Thyroid gland (tissue), 4 donors: ENCODE measurements around the gene ASXL1. TPM values are rescaled to one million over a fixed set of nuclear protein-coding genes. Genes with fewer than 3 reads are reported as not detected.

Experiments used
- DNase-seq, 2 donors: peaks; one replicate each; pipeline ENCODE4 v3.0.0-alpha.2; 2019
- H3K27ac ChIP-seq, 3 donors: fragments of 200-600 bp; sonication (generic); 1 replicate in 2 of 3; 2 replicates in 1 of 3; pipeline ENCODE4 v1.5.1; 2016 to 2019; ENCODE audit warnings: mild to moderate bottlenecking in 1 of 3, moderate library complexity in 1 of 3
- H3K27me3 ChIP-seq: fragments of 200-600 bp; sonication (generic); one replicate; pipeline ENCODE4 v1.5.1; 2019
- H3K36me3 ChIP-seq, 2 donors: fragments of 200-600 bp; sonication (generic); one replicate each; pipeline ENCODE4 v1.5.1; 2016 to 2019
- H3K4me1 ChIP-seq, 2 donors: fragments of 200-600 bp; sonication (generic); one replicate each; pipeline ENCODE4 v1.5.1; 2017 to 2019
- H3K4me3 ChIP-seq, 3 donors: fragments of 200-600 bp; sonication (generic); replicated peaks in 1 of 3; 1 replicate in 2 of 3; 2 replicates in 1 of 3; pipeline ENCODE4 v1.5.1; 2016; ENCODE audit warnings: mild to moderate bottlenecking in 1 of 3
- H3K9me3 ChIP-seq: fragments of 200-600 bp; sonication (generic); one replicate; pipeline ENCODE4 v1.5.1; 2017
- CTCF ChIP-seq, 6 experiments: fragments of 200-600 bp in 3 of 6; fragments of 450-650 bp in 3 of 6; sonication (generic) in 3 of 6; IDR thresholded peaks; one replicate each; pipeline ENCODE4 v1.5.1; 2016 to 2019; ENCODE audit warnings: antibody characterized with exemption in 6 of 6, mild to moderate bottlenecking in 2 of 6, inconsistent platforms in 1 of 6, moderate library complexity in 1 of 6
- POLR2A ChIP-seq, 2 donors: fragments of 450-650 bp; IDR thresholded peaks; one replicate each; pipeline ENCODE4 v1.6.1; 2017; ENCODE audit warnings: antibody characterized with exemption in 2 of 2, mild to moderate bottlenecking in 2 of 2, moderate library complexity in 1 of 2
- WGBS, 2 donors: methylation state at CpG; one replicate each; pipeline ENCODE4 v1.1.5; 2017; 5-methylcytosine and 5-hydroxymethylcytosine counted together
- intact Hi-C: fragments of 100-400 bp; cut with DNase I; formaldehyde crosslinking; loops from one replicate; pipeline ENCODE4 v1.15.1; 2023
- total RNA-seq, 4 donors: library from RNA; depleted of rRNA; stranded (reverse); fragments of >200 nt; gene quantifications; one replicate each; pipeline ENCODE4 v1.2.3, GENCODE V29; 2016

The ASXL1 gene
- total RNA-seq, 4 donors from 2014 or later = 62.1 to 155 (median 67.5) TPM

GRCh38 chr20:32467506-32468312 lies 109.6 kb downstream of the ASXL1 start:
- intact Hi-C loops = no loop called here
- H3K9me3 ChIP-seq = no peaks in the 10 kb centered on the region
- WGBS, 2 donors = 88 to 95% methylated on average over 8 to 9 of the region's 12 CpGs
- no peaks in the 10 kb centered on the region for H3K27me3 ChIP-seq
- H3K27ac ChIP-seq = peak overlapping the region in 2 of 3 donors; percentile 1 to 61
- TF ChIP-seq POLR2A (IDR thresholded peaks at IDR 0.05) (no peak), CTCF (IDR thresholded peaks at IDR 0.05) (no peak)
- H3K4me3 ChIP-seq = no peak overlapping the region
- H3K36me3 ChIP-seq = no peaks in the 10 kb centered on the region
- DNase-seq = no peak
- peaks cover 9 to 69% of the 10 kb centered on the region in 2 donors for H3K4me1 ChIP-seq

GRCh38 chr20:32468313-32468640 lies 110.1 kb downstream of the ASXL1 start:
- Histone ChIP-seq H3K4me1 (peaks cover 10 to 74% of the 10 kb centered on the region in 2 donors), H3K4me3 (no peak overlapping the region), H3K36me3 (no peaks in the 10 kb centered on the region), H3K9me3 (no peaks in the 10 kb centered on the region), H3K27me3 (no peaks in the 10 kb centered on the region), H3K27ac (peak overlapping the region in 2 of 3 donors; percentile 30 to 46)
- no peak for DNase-seq
- no peak for TF ChIP-seq POLR2A (IDR thresholded peaks at IDR 0.05)
- no peak for TF ChIP-seq CTCF (IDR thresholded peaks at IDR 0.05)
- 92 to 95% methylated on average over 6 of the region's 6 CpGs for WGBS, 2 donors
- intact Hi-C loops = no loop called here

- Histone ChIP-seq H3K27me3 (no peaks in the 10 kb centered on the region), H3K9me3 (no peaks in the 10 kb centered on the region), H3K27ac (peak overlapping the region in 2 of 3 donors; percentile 21 to 46), H3K4me1 (peaks cover 15 to 77% of the 10 kb centered on the region in 2 donors), H3K4me3 (no peak overlapping the region), H3K36me3 (no peaks in the 10 kb centered on the region)
- no peak for DNase-seq
- TF ChIP-seq POLR2A (IDR thresholded peaks at IDR 0.05) = no peak
- intact Hi-C loops = no loop called here
- 79 to 85% methylated on average over 7 of the region's 7 CpGs for WGBS, 2 donors
Observed at GRCh38 chr20:32468860-32469259, 110.7 kb downstream of the ASXL1 start.

- DNase-seq = peak; percentile 36 to 41
- no peak overlapping the region for H3K4me3 ChIP-seq
- peaks cover 22 to 82% of the 10 kb centered on the region in 2 donors for H3K4me1 ChIP-seq
- no peaks in the 10 kb centered on the region for H3K36me3 ChIP-seq
- no peaks in the 10 kb centered on the region for H3K9me3 ChIP-seq
- peak overlapping the region in 2 of 3 donors; percentile 41 to 50 for H3K27ac ChIP-seq
- TF ChIP-seq POLR2A (IDR thresholded peaks at IDR 0.05) (no peak), CTCF (IDR thresholded peaks at IDR 0.05) (peak in 1 of 6 experiments; percentile 30)
- no peaks in the 10 kb centered on the region for H3K27me3 ChIP-seq
- intact Hi-C loops = no loop called here
- WGBS, 2 donors = 74 to 79% methylated on average over 14 to 15 of the region's 27 CpGs
Observed at GRCh38 chr20:32470025-32470861, 112.1 kb downstream of the ASXL1 start.

- no peak for DNase-seq
- intact Hi-C loops = no loop called here
- TF ChIP-seq CTCF (IDR thresholded peaks at IDR 0.05) (no peak), POLR2A (IDR thresholded peaks at IDR 0.05) (no peak)
- no peaks in the 10 kb centered on the region for H3K9me3 ChIP-seq
- no peak overlapping the region for H3K4me3 ChIP-seq
- H3K4me1 ChIP-seq = peaks cover 27 to 82% of the 10 kb centered on the region in 2 donors
- peak overlapping the region in 2 of 3 donors; percentile 30 to 50 for H3K27ac ChIP-seq
- no peaks in the 10 kb centered on the region for H3K27me3 ChIP-seq
- H3K36me3 ChIP-seq = no peaks in the 10 kb centered on the region
- WGBS, 2 donors = 77 to 83% methylated on average over 8 to 9 of the region's 9 CpGs
Observed at GRCh38 chr20:32470940-32471339, 112.8 kb downstream of the ASXL1 start.
